Panc1 (cell line): ENCODE results near the gene PBX1.

Source experiments
- POLR2AphosphoS5 ChIP-seq: IDR thresholded peaks from 2 replicates; pipeline ENCODE4 v1.6.1; 2012; ENCODE audit warnings: mild to moderate bottlenecking, low read depth, low read length, moderate library complexity
- TCF7L2 ChIP-seq: IDR thresholded peaks from 2 replicates; pipeline ENCODE4 v1.6.1; 2011; ENCODE audit warnings: mild to moderate bottlenecking, low read depth, low read length, inconsistent platforms
- TF ChIP-seq, protein P1 (sequence below): fragments of 450-650 bp; IDR thresholded peaks from 2 replicates; pipeline ENCODE4 v1.5.1; 2017; ENCODE audit warnings: mild to moderate bottlenecking
- TF ChIP-seq, protein P2 (sequence below), 2 experiments: IDR thresholded peaks; 2 replicates each; pipeline ENCODE4 v1.6.1; 2011 to 2012; ENCODE audit warnings: low read depth in 2 of 2, control low read depth in 1 of 2, low read length in 1 of 2, mild to moderate bottlenecking in 1 of 2, moderate library complexity in 1 of 2; ENCODE audit not compliant: insufficient read depth in 1 of 2

DNA sequence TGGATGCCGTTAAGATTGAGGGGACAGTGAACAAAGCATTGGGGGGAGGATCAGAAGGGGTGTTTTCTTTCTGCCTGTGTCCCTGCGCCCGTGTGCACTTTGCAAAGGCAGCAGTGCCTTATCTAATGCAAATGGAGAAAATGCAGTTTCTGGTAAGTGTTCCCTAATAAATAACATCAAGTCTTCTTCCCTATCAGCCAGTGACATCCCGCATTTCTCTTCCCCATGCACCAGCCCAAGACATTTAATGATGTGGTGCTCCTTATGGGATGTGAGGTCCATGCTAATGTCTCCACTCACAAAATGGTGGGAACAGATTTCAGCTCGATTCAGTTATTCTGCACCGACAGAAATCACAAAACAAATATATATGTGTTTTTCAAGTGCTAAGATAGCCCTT is 111.8 kb downstream of the PBX1 start:
- TF ChIP-seq, protein P1, sequence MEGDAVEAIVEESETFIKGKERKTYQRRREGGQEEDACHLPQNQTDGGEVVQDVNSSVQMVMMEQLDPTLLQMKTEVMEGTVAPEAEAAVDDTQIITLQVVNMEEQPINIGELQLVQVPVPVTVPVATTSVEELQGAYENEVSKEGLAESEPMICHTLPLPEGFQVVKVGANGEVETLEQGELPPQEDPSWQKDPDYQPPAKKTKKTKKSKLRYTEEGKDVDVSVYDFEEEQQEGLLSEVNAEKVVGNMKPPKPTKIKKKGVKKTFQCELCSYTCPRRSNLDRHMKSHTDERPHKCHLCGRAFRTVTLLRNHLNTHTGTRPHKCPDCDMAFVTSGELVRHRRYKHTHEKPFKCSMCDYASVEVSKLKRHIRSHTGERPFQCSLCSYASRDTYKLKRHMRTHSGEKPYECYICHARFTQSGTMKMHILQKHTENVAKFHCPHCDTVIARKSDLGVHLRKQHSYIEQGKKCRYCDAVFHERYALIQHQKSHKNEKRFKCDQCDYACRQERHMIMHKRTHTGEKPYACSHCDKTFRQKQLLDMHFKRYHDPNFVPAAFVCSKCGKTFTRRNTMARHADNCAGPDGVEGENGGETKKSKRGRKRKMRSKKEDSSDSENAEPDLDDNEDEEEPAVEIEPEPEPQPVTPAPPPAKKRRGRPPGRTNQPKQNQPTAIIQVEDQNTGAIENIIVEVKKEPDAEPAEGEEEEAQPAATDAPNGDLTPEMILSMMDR: no peak
- TF ChIP-seq POLR2AphosphoS5 (no peak), TCF7L2 (no peak)
- TF ChIP-seq, protein P2, sequence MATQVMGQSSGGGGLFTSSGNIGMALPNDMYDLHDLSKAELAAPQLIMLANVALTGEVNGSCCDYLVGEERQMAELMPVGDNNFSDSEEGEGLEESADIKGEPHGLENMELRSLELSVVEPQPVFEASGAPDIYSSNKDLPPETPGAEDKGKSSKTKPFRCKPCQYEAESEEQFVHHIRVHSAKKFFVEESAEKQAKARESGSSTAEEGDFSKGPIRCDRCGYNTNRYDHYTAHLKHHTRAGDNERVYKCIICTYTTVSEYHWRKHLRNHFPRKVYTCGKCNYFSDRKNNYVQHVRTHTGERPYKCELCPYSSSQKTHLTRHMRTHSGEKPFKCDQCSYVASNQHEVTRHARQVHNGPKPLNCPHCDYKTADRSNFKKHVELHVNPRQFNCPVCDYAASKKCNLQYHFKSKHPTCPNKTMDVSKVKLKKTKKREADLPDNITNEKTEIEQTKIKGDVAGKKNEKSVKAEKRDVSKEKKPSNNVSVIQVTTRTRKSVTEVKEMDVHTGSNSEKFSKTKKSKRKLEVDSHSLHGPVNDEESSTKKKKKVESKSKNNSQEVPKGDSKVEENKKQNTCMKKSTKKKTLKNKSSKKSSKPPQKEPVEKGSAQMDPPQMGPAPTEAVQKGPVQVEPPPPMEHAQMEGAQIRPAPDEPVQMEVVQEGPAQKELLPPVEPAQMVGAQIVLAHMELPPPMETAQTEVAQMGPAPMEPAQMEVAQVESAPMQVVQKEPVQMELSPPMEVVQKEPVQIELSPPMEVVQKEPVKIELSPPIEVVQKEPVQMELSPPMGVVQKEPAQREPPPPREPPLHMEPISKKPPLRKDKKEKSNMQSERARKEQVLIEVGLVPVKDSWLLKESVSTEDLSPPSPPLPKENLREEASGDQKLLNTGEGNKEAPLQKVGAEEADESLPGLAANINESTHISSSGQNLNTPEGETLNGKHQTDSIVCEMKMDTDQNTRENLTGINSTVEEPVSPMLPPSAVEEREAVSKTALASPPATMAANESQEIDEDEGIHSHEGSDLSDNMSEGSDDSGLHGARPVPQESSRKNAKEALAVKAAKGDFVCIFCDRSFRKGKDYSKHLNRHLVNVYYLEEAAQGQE (IDR thresholded peaks at IDR 0.05; ENCODE audit: insufficient read depth in 1 of 2, low read depth in 2 of 2, low read length in 1 of 2): no peak
